Activated T-cell treated with anti-CD3 and anti-CD28 coated beads, Interleukin-2, amount 50 U/mL, for 24 hours (primary cell): ENCODE measurements around the gene PAPOLB.
"Not testable (repeated sequence)": the region's sequence is repeated elsewhere in the genome, so short reads cannot be mapped to it uniquely, and the experiment has no call there.

Source experiments
- DNase-seq: peaks from one replicate; pipeline ENCODE4 v3.0.0-alpha.2; 2020
- H3K27ac Mint-ChIP-seq: 2 replicates; pipeline ENCODE4 v1.8.0; 2020; ENCODE audit warnings: mild to moderate bottlenecking, mixed read lengths
- H3K27me3 Mint-ChIP-seq: 2 replicates; pipeline ENCODE4 v1.8.0; 2020; ENCODE audit warnings: mixed read lengths
- H3K36me3 Mint-ChIP-seq: 2 replicates; pipeline ENCODE4 v1.8.0; 2020; ENCODE audit warnings: low read depth, mixed read lengths
- H3K4me1 Mint-ChIP-seq: 2 replicates; pipeline ENCODE4 v1.8.0; 2020; ENCODE audit warnings: low read depth, mixed read lengths
- H3K4me3 Mint-ChIP-seq: 2 replicates; pipeline ENCODE4 v1.8.0; 2020; ENCODE audit warnings: mild to moderate bottlenecking, moderate library complexity, mixed read lengths
- H3K9me3 Mint-ChIP-seq: 2 replicates; pipeline ENCODE4 v1.8.0; 2020; ENCODE audit warnings: mixed read lengths

The PAPOLB gene

DNA sequence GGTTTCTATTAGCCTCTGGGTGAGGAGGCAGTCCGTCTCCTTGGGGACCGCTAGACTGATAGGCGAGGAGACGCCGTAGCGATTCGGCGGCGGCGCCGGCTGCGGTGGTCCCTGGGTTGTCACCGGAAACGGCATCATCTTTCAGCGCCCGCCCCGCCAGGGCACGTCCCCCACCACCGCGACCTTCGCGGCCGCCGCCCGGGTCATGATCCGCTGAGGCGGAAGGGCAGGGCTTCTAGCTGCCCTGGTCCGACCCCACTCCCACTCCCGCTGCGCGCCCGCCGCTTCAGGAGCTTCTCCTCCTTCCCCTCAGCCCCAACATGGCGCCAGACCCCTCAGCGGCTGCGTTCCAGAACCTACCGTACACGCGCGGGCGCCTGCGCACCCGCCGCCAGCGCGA lies at the start of gene PAPOLB:
Gene PAPOLB, minus strand, starts transcription at position 358 of the 400 bp plus-strand sequence. Its CDS starts 220 bp downstream, at position 138.
- Mint-ChIP-seq H3K9me3 (peaks cover 9% of the 10 kb centered on the region), H3K27ac (no peak within 1 kb of the TSS), H3K27me3 (peaks cover 73% of the 10 kb centered on the region), H3K4me3 (peak within 1 kb of the TSS; percentile 50), H3K36me3 (no peaks in the 10 kb centered on the region), H3K4me1 (no peaks in the 10 kb centered on the region)
- peak; percentile 38 for DNase-seq

DNA sequence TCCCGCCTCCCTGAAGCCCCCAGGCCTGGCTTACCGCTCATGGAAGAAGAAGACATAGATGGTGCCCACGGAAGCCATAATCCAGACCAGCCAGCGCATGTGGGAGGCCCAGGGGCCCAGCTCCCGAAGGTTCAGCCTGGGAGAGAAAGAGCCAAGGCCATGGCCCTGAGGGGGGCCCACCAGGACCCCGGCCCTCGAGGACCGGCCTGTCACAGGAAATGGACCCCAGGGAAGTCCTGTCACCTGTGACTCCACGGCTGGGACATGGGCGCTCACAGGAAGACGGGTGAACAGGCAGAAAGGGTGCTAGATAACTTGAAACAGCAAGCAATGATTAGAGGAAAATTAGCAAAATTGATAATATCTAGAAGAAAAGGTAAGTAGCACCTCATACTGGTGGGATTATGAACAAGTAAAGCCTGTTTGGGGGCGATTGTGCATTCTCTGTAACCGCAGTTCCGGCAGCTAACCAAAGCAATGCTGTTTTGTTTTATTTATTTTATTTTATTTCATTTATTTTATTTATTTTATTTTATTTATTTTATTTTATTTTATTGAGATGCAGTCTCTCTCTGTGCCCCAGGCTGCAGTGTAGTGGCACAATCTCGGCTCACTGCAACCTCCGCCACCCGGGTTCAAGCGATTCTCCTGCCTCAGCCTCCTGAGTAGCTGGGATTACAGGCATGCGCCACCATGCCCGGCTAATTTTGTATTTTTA lies 49.4 kb upstream of the PAPOLB start:
- Mint-ChIP-seq H3K4me1 (no peaks in the 10 kb centered on the region), H3K27me3 (peaks cover 5% of the 10 kb centered on the region), H3K9me3 (no peaks in the 10 kb centered on the region)

DNA sequence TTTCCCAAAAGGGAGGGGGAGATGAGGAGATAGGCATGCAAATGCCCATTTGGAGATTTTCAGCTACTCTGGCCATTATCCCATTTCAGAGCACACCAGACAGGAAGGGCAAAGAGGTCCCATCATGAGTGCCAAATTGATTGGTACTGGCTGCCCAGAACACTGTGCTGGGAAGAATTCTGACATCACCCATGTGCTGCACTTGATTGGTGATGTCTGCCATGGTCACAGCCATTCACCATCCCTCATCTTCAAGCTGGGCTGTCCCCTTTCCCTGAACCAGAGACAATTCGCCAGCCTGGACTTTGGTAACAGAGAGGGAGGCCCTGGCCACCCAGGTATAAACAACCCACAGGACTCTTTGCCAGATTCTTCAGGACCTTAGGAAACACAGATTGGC lies 44.9 kb upstream of the PAPOLB start:
- H3K4me3 Mint-ChIP-seq: no peak overlapping the region
- H3K27me3 Mint-ChIP-seq: peaks cover 21% of the 10 kb centered on the region
- no peak for DNase-seq
- H3K9me3 Mint-ChIP-seq: no peaks in the 10 kb centered on the region
- H3K36me3 Mint-ChIP-seq: no peaks in the 10 kb centered on the region
- H3K27ac Mint-ChIP-seq: no peak overlapping the region
- H3K4me1 Mint-ChIP-seq: no peaks in the 10 kb centered on the region

More for the DNA sequence above, 49.4 kb upstream of the PAPOLB start:
- no peak overlapping the region for H3K4me3 Mint-ChIP-seq
- no peak for DNase-seq
- H3K36me3 Mint-ChIP-seq: no peaks in the 10 kb centered on the region
- no peak overlapping the region for H3K27ac Mint-ChIP-seq

- H3K4me1 Mint-ChIP-seq: no peaks in the 10 kb centered on the region
- peaks cover 21% of the 10 kb centered on the region for H3K27me3 Mint-ChIP-seq
- DNase-seq: no peak
- H3K36me3 Mint-ChIP-seq: no peaks in the 10 kb centered on the region
- no peaks in the 10 kb centered on the region for H3K9me3 Mint-ChIP-seq
- no peak overlapping the region for H3K27ac Mint-ChIP-seq
- no peak overlapping the region for H3K4me3 Mint-ChIP-seq
Measured at GRCh38 chr7:4905171-4905570, 43.3 kb upstream of the PAPOLB start.

DNA sequence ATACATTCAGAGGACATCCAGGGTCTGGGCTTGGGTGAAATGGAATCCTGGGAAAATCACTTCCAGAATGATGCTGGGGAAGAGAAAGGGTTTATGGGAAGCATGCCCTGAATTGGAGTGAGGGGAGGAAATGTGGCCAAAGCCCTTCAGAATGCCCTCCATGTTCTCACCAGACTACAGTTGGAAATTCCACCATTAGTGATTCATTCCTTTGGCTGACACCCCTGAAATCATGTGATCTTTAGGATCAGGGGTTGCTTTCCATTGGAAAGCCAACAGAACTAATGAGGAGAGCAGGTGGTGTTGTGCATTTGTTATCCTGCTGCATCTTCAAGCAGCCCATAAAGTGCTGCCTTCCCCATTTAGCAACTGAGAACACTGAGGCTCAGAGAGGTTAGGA lies 42.5 kb upstream of the PAPOLB start:
- Mint-ChIP-seq H3K4me3 (no peak overlapping the region), H3K4me1 (no peaks in the 10 kb centered on the region), H3K27ac (no peak overlapping the region), H3K27me3 (peaks cover 21% of the 10 kb centered on the region), H3K36me3 (no peaks in the 10 kb centered on the region), H3K9me3 (no peaks in the 10 kb centered on the region)
- DNase-seq: no peak

DNA sequence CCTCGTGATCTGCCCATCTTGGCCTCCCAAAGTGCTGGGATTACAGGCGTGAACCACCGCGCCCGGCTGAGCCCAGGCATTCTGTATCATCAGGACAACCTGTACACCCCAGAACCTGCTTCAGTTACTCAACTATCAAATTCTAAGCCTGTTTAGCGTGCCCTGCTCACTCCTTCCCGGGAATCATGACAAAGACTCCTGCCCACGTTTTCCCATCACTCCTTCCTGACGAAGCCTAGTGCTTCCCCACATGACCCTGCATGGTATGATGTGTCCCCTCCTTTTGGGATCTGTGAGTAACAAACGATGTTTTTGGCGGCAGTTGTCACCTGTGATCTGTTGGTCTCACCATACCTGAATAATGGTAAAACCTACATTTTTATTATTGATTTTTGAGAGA lies 33.9 kb upstream of the PAPOLB start:
- Mint-ChIP-seq H3K36me3 (no peaks in the 10 kb centered on the region), H3K9me3 (peaks cover 7% of the 10 kb centered on the region), H3K27me3 (no peaks in the 10 kb centered on the region), H3K4me3 (no peak overlapping the region), H3K4me1 (no peaks in the 10 kb centered on the region), H3K27ac (no peak overlapping the region)
- no peak for DNase-seq

DNA sequence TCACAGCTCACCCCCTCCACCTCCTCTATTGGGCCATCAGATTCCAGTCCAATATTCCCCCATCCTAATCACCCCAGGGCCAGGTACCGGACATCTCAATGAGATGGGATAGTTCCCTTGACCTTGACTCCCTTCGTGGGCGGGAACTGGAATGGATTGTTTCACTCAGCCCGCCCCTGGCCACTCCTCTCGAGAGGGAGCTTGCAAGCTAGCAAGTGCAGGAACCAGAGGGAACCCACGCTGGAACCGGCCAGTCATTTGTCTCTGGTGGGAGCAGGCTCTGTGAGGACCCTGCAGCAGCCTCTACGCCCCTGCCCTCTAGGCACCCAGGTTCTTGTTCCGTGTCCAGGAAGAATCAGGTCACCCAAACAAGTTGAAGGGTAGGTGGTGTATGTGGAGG lies 32.7 kb upstream of the PAPOLB start:
- Mint-ChIP-seq H3K4me3 (no peak overlapping the region), H3K27me3 (no peaks in the 10 kb centered on the region), H3K9me3 (peaks cover 7% of the 10 kb centered on the region), H3K36me3 (no peaks in the 10 kb centered on the region), H3K27ac (no peak overlapping the region), H3K4me1 (no peaks in the 10 kb centered on the region)
- DNase-seq: no peak

GRCh38 chr7:4893929-4894475 lies 32.2 kb upstream of the PAPOLB start:
- Mint-ChIP-seq H3K9me3 (peaks cover 7% of the 10 kb centered on the region), H3K27me3 (no peaks in the 10 kb centered on the region), H3K4me3 (no peak overlapping the region), H3K27ac (no peak overlapping the region), H3K4me1 (no peaks in the 10 kb centered on the region), H3K36me3 (no peaks in the 10 kb centered on the region)
- DNase-seq: no peak

- H3K4me3 Mint-ChIP-seq, H3K27me3 Mint-ChIP-seq, H3K4me1 Mint-ChIP-seq, H3K36me3 Mint-ChIP-seq, DNase-seq, H3K27ac Mint-ChIP-seq, H3K9me3 Mint-ChIP-seq: not testable (repeated sequence)
Measured at GRCh38 chr7:4893188-4893587, 31.4 kb upstream of the PAPOLB start.

- not testable (repeated sequence) for H3K4me3 Mint-ChIP-seq, H3K4me1 Mint-ChIP-seq, H3K27me3 Mint-ChIP-seq, DNase-seq, H3K27ac Mint-ChIP-seq, H3K36me3 Mint-ChIP-seq, H3K9me3 Mint-ChIP-seq
Measured at GRCh38 chr7:4891522-4891921, 29.7 kb upstream of the PAPOLB start.

DNA sequence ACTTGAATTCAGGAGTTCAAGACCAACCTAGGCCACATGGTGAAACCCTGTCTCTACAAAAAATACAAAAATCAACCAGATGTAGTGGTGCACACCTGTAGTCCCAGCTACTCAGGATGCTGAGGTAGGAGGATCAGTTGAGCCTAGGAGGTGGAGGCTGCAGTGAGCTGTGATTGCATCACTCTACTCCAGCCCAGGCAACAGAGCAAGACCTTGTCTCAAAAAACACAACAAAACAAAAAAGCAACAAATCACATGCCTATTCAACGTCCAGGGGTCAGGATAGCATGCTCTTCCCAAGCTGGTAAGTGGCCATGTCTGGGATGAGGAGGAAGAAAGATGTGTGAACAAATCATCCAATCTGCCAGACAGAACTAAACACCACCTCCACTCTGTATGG lies 27.9 kb upstream of the PAPOLB start:
- Mint-ChIP-seq H3K36me3 (no peaks in the 10 kb centered on the region), H3K9me3 (peaks cover 7% of the 10 kb centered on the region)
- DNase-seq: no peak

DNA sequence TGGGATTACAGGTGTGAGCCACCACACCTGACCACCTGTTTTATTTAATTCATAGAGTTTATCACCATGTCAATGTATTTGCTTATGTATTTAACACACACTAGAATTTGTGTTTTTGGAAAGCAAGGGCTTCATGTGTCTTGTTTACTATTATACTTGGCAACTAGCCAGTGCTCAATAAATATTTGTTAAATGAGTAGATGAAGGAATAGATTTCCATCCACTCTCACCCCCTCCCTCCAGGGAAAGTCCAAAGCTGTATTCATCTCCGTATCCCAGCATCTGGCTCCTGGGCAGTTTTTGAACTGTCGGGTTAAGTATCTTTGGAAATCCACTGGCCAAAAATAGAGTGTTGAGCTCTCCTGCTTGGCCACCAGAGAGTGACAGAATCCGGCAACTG lies 26.3 kb upstream of the PAPOLB start:
- no peak for DNase-seq
- Mint-ChIP-seq H3K4me3 (no peak overlapping the region), H3K36me3 (no peaks in the 10 kb centered on the region), H3K27me3 (peaks cover 18% of the 10 kb centered on the region), H3K27ac (no peak overlapping the region), H3K9me3 (no peaks in the 10 kb centered on the region), H3K4me1 (no peaks in the 10 kb centered on the region)

More for the DNA sequence above, 27.9 kb upstream of the PAPOLB start:
- no peaks in the 10 kb centered on the region for H3K4me1 Mint-ChIP-seq
- H3K4me3 Mint-ChIP-seq: no peak overlapping the region
- H3K27ac Mint-ChIP-seq: no peak overlapping the region
- H3K27me3 Mint-ChIP-seq: peaks cover 8% of the 10 kb centered on the region

DNA sequence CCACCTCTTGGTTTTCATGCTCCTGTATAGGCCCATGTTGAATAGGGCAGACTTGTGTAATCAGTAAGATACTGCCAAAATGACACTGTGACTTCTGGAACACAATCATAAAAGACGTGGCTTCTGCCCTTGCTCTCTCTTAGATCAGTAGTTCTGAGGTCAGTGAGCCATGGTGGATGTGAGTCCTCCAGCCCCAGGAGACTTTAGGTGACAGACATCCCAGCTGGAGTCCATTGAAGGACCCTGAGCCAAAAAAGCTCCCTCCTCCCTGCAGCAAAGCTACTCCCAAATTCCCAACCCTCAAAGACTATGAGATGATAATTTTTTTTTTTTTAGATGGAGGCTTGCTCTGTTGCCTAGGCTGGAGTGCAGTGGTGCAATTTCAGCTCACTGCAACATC lies 24.8 kb upstream of the PAPOLB start:
- Mint-ChIP-seq H3K27ac (no peak overlapping the region), H3K9me3 (no peaks in the 10 kb centered on the region), H3K4me1 (peaks cover 10% of the 10 kb centered on the region), H3K27me3 (peaks cover 31% of the 10 kb centered on the region), H3K4me3 (no peak overlapping the region), H3K36me3 (no peaks in the 10 kb centered on the region)
- no peak for DNase-seq

DNA sequence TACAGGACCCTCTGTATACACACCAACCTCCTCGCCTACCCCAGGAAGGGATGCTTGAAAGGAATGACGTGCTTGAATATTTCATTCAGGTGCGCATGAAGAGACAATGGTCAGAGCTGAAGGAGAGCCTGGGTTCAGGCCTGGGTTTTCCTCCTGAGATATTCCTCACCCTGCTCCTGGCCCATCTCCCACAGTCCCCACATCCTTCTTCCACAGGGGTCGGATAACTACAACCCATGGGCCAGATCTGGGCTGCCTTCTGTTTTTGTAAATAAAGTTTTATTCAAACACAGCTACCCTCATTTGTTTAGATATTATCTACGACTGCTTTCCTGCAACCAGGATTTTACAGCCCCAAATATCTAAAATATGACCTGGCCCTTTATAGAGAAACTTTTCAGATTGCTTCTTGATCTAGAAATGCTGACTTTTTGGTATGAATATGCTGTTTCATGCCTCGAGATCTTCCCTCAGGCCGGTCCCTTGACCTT lies 23.5 kb upstream of the PAPOLB start:
- no peak overlapping the region for H3K4me3 Mint-ChIP-seq

DNA sequence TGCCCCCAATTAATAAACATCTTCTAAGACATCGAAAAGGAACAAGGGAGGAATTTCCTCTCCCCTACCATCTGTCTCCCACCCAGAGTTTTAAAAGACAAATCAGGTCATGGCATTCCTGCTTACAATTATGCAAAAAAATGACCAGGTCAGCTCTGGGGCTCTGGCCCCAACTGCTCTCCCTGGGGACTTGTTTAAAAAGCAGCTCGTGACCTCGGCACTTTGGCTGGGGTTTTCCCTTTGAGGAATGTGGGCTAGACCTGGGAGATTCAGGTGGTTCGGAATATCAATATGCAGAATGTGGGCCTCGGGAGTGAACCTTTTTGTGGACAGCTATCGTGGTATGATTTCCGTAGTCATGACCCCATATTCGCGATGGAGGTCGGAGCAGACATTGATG lies 22.3 kb upstream of the PAPOLB start:
- Mint-ChIP-seq H3K9me3 (no peaks in the 10 kb centered on the region), H3K36me3 (no peaks in the 10 kb centered on the region), H3K27me3 (peaks cover 47% of the 10 kb centered on the region), H3K4me3 (no peak overlapping the region), H3K27ac (no peak overlapping the region), H3K4me1 (peaks cover 10% of the 10 kb centered on the region)
- DNase-seq: no peak

More for the DNA sequence above, 23.5 kb upstream of the PAPOLB start:
- H3K9me3 Mint-ChIP-seq: no peaks in the 10 kb centered on the region
- peaks cover 10% of the 10 kb centered on the region for H3K4me1 Mint-ChIP-seq
- peaks cover 35% of the 10 kb centered on the region for H3K27me3 Mint-ChIP-seq
- H3K36me3 Mint-ChIP-seq: no peaks in the 10 kb centered on the region
- no peak for DNase-seq
- H3K27ac Mint-ChIP-seq: no peak overlapping the region
